ENCODE data around the gene COMP. TPM values are rescaled to one million over a fixed set of nuclear protein-coding genes. Genes with fewer than 3 reads are reported as not detected.
A peak's percentile ranks its signal among the peaks of the same experiment; 100 is the strongest.

Gene COMP
- polyA plus RNA-seq, 2 of the 4 experiments (the other 2 are of a cell fraction), result not detected

GRCh38 chr19:18765224-18765623, 25.9 kb downstream of the COMP start:
- POLR2A ChIA-PET, result interaction anchor here (0.7 kb wide), 1 partner anchor 153 kb away, joined by 5 read pairs; no protein-coding TSS in a partner anchor
- Histone ChIP-seq H3K4me1 (peaks cover 15% of the 10 kb centered on the region; the same call in 2 of the 3 replicates), H3K4me2 (no peak overlapping the region), H3K4me3 (no peak overlapping the region), H3K9me3 (no peaks in the 10 kb centered on the region), H3K27ac (no peak overlapping the region; a peak in 1 of 6 replicates)
- FAIRE-seq (no peak), DNase-seq (ENCODE audit: low read depth in 1 of 2, low spot score in 1 of 2) (no peak), ATAC-seq (no peak)
- CTCF ChIA-PET, result no interaction called here
- WGBS (ENCODE audit: missing lambda C conversion rate), result 93% methylated on average over 4 of the region's 8 CpGs
- TF ChIP-seq HEYL (CRISPR knock-in tag; IDR thresholded peaks at IDR 0.05) (no peak), CBX8 (IDR thresholded peaks at IDR 0.05) (no peak), EP300 (IDR thresholded peaks at IDR 0.05) (no peak), HOXB5 (CRISPR knock-in tag; IDR thresholded peaks at IDR 0.05) (no peak), MAZ (IDR thresholded peaks at IDR 0.05; ENCODE audit: borderline replicate concordance, low read depth, low read length) (no peak)

GRCh38 chr19:18764591-18765051, 26.5 kb downstream of the COMP start:
- TF ChIP-seq EHMT2 (IDR thresholded peaks at IDR 0.05; ENCODE audit: low read depth) (no peak), CBX2 (IDR thresholded peaks at IDR 0.05; ENCODE audit: borderline replicate concordance, low read depth) (no peak), FOSL2 (IDR thresholded peaks at IDR 0.05) (no peak), FOSL2 (CRISPR knock-in tag; IDR thresholded peaks at IDR 0.05) (no peak), ZFP36 (IDR thresholded peaks at IDR 0.05; ENCODE audit: borderline replicate concordance, partially characterized antibody) (no peak), HOXA7 (CRISPR knock-in tag; IDR thresholded peaks at IDR 0.05) (no peak), RAD21 (conservative IDR thresholded peaks at IDR 0.05 in 1 of 2, IDR thresholded peaks at IDR 0.05 in 1 of 2) (no peak), E2F6 (IDR thresholded peaks at IDR 0.05; ENCODE audit: borderline replicate concordance, low read depth) (no peak), ZSCAN20 (CRISPR knock-in tag; IDR thresholded peaks at IDR 0.05) (no peak)
- ATAC-seq, result peak in 1 of 2 experiments; percentile 7; a peak in 1 of 6 replicates
- ChIA-PET POLR2A (no interaction called here), CTCF (no interaction called here)
- Histone ChIP-seq H3K4me2 (peak overlapping the region; percentile 12; the same call in 1 of the 3 replicates), H3K9me3 (no peaks in the 10 kb centered on the region), H3K27ac (peak overlapping the region in 1 of 2 experiments; percentile 65; a peak in 3 of 6 replicates), H3K4me1 (peaks cover 15% of the 10 kb centered on the region; the same call in 2 of the 3 replicates), H3K4me3 (no peak overlapping the region)
- no peak for DNase-seq (ENCODE audit: low read depth in 1 of 2, low spot score in 1 of 2)
- WGBS (ENCODE audit: missing lambda C conversion rate), result 67% methylated on average over 4 of the region's 4 CpGs
- FAIRE-seq, result no peak

- POLR2A ChIA-PET, result no interaction called here
- H3K9me3 ChIP-seq, result no peaks in the 10 kb centered on the region
- whole genome bisulfite sequencing (ENCODE audit: missing lambda C conversion rate), result 77% methylated on average over 13 of the region's 41 CpGs
- peak overlapping the region; percentile 12; the same call in 1 of the 3 replicates for H3K4me2 ChIP-seq
- CTCF ChIA-PET, result no interaction called here
- TF ChIP-seq GATA3 (IDR thresholded peaks at IDR 0.05; ENCODE audit: borderline replicate concordance) (0 out of 2 replicates have a peak, but pooled peaks have one; percentile 22), CTCF (IDR thresholded peaks at IDR 0.05) (no peak), TFCP2L1 (CRISPR knock-in tag; IDR thresholded peaks at IDR 0.05) (no peak)
- DNase-seq (ENCODE audit: low read depth in 1 of 2, low spot score in 1 of 2) (no peak), ATAC-seq (peak; percentile 39 to 50; a peak in 4 of 6 replicates), FAIRE-seq (no peak)
- H3K27ac ChIP-seq, result peak overlapping the region in 1 of 2 experiments; percentile 65; a peak in 3 of 6 replicates
- no peak overlapping the region for H3K4me3 ChIP-seq
- peaks cover 15% of the 10 kb centered on the region; the same call in 2 of the 3 replicates for H3K4me1 ChIP-seq
These were observed 27.2 kb downstream of the COMP start for GRCh38 chr19:18763674-18764590.
